GM18517 (cell line): Measurements from ENCODE around the gene PPM1M.
"Not testable (repeated sequence)": the region's sequence is repeated elsewhere in the genome, so short reads cannot be mapped to it uniquely, and the experiment has no call there.

Source experiments
- ATAC-seq: cut with Tn5 transposase; IDR thresholded peaks from one replicate; pipeline ENCODE4 v1.9.1; 2021; ENCODE audit warnings: mild to moderate bottlenecking, moderate library complexity; ENCODE audit not compliant: unreplicated experiment

PPM1M gene

GRCh38 chr3:52272172-52272571 lies 26.6 kb downstream of the PPM1M start:
- not testable (repeated sequence) for ATAC-seq

GRCh38 chr3:52272831-52273230 lies 27.3 kb downstream of the PPM1M start:
- no peak for ATAC-seq

- not testable (repeated sequence) for ATAC-seq
These were observed 29.2 kb downstream of the PPM1M start for GRCh38 chr3:52274781-52275180.

GRCh38 chr3:52277071-52277964 lies 31.8 kb downstream of the PPM1M start:
- ATAC-seq, result peak; percentile 13

- peak; percentile 74 for ATAC-seq
These were observed 32.5 kb downstream of the PPM1M start for GRCh38 chr3:52277972-52278509.

GRCh38 chr3:52278510-52279069 lies 33.0 kb downstream of the PPM1M start, which contains the start of gene WDR82:
TSS of gene WDR82 (minus strand) at chr3:52278649. CDS start at chr3:52278361, 288 bp downstream.
- ATAC-seq, result peak; percentile 62

- ATAC-seq, result no peak
These were observed 34.0 kb downstream of the PPM1M start for GRCh38 chr3:52279596-52279995.

- no peak for ATAC-seq
These were observed 34.5 kb downstream of the PPM1M start for GRCh38 chr3:52280050-52280461.

- no peak for ATAC-seq
These were observed 36.6 kb downstream of the PPM1M start for GRCh38 chr3:52281981-52282801.

- no peak for ATAC-seq
These were observed 37.7 kb downstream of the PPM1M start for GRCh38 chr3:52283306-52283705.

GRCh38 chr3:52284051-52284450 lies 38.5 kb downstream of the PPM1M start:
- not testable (repeated sequence) for ATAC-seq

GRCh38 chr3:52286777-52287110 lies 41.2 kb downstream of the PPM1M start:
- ATAC-seq, result no peak

GRCh38 chr3:52288674-52289073 lies 43.1 kb downstream of the PPM1M start:
- no peak for ATAC-seq

GRCh38 chr3:52289338-52289746 lies 43.8 kb downstream of the PPM1M start:
- ATAC-seq, result no peak

GRCh38 chr3:52289747-52290595 lies 44.4 kb downstream of the PPM1M start:
- ATAC-seq, result no peak

GRCh38 chr3:52290596-52291507 lies 45.3 kb downstream of the PPM1M start:
- ATAC-seq, result no peak

- no peak for ATAC-seq
These were observed 46.1 kb downstream of the PPM1M start for GRCh38 chr3:52291508-52292181.

GRCh38 chr3:52292247-52293065 lies 46.9 kb downstream of the PPM1M start:
- no peak for ATAC-seq
